H1 (cell line): ENCODE data around the gene GRID2. TPM values are rescaled to one million over a fixed set of nuclear protein-coding genes. Genes with fewer than 3 reads are reported as not detected.

Source experiments
- CTCF ChIA-PET: fragments of 300-600 bp; sonication (Branson Sonifier 250); formaldehyde crosslinking; loops from one replicate; lab custom pipeline; 2021; ENCODE audit not compliant: partially characterized antibody; lab: Charles Lee
- POLR2A ChIA-PET: fragments of 300-600 bp; sonication (Branson Sonifier 250); formaldehyde crosslinking; loops from one replicate; lab custom pipeline; 2021; ENCODE audit warnings: inconsistent platforms; ENCODE audit not compliant: partially characterized antibody; lab: Charles Lee
- DNase-seq, 2 experiments: peaks; one replicate each; pipeline versions ENCODE4 v3.0.0 to v3.0.0-alpha.2; 2010 to 2022; ENCODE audit warnings: low spot score in 2 of 2, low read depth in 1 of 2, mixed read lengths in 1 of 2
- FAIRE-seq: peaks from 2 replicates; lab custom pipeline; 2011; peaks lifted over from hg19 to GRCh38; lab: Jason Lieb, UNC
- H2AFZ ChIP-seq: 2 replicates; pipeline ENCODE4 v1.8.1; 2012; ENCODE audit warnings: low read length, inconsistent platforms
- H2AK5ac ChIP-seq: 2 replicates; pipeline ENCODE4 v1.6.1; 2013; ENCODE audit warnings: low read depth, low read length
- H2BK120ac ChIP-seq: replicated peaks from 2 replicates; pipeline ENCODE3; 2013; ENCODE audit warnings: low read depth, low read length, inconsistent platforms
- H2BK12ac ChIP-seq: 2 replicates; pipeline ENCODE4 v1.6.1; 2013; ENCODE audit warnings: low read depth, low read length
- H2BK15ac ChIP-seq: 2 replicates; pipeline ENCODE4 v1.6.1; 2013; ENCODE audit warnings: low read length
- H2BK20ac ChIP-seq: 2 replicates; pipeline ENCODE4 v1.6.1; 2013; ENCODE audit warnings: low read length
- H2BK5ac ChIP-seq: 2 replicates; pipeline ENCODE4 v1.6.1; 2013; ENCODE audit warnings: low read depth, low read length
- H3K14ac ChIP-seq: 2 replicates; pipeline ENCODE4 v1.6.1; 2013; ENCODE audit warnings: inconsistent platforms; ENCODE audit not compliant: insufficient read length
- H3K18ac ChIP-seq: 2 replicates; pipeline ENCODE4 v1.6.1; 2013; ENCODE audit warnings: low read length; ENCODE audit errors: extremely low read depth
- H3K23ac ChIP-seq: 2 replicates; pipeline ENCODE4 v1.6.1; 2013; ENCODE audit warnings: inconsistent platforms; ENCODE audit not compliant: insufficient read length
- H3K23me2 ChIP-seq: 2 replicates; pipeline ENCODE4 v1.6.1; 2013; ENCODE audit warnings: low read depth, low read length
- H3K27ac ChIP-seq: 2 replicates; pipeline ENCODE4 v1.6.1; 2011; ENCODE audit warnings: low read depth, low read length, inconsistent platforms
- H3K27me3 ChIP-seq, 4 experiments: replicated peaks in 1 of 4; 1 replicate in 1 of 4; 2 replicates in 3 of 4; pipeline versions ENCODE4 v1.6.1 to v1.8.1; 2011 to 2013; ENCODE audit warnings: low read length in 3 of 4, mild to moderate bottlenecking in 3 of 4, inconsistent platforms in 2 of 4, mixed read lengths in 2 of 4, moderate library complexity in 1 of 4; ENCODE audit not compliant: control insufficient read depth in 3 of 4, insufficient read depth in 3 of 4; ENCODE audit errors: extremely low read depth in 1 of 4
- H3K36me3 ChIP-seq, 4 experiments: 2 replicates each; pipeline versions ENCODE4 v1.6.1 to v1.8.1; 2011 to 2013; ENCODE audit warnings: mild to moderate bottlenecking in 4 of 4, low read length in 3 of 4, moderate library complexity in 2 of 4, control low read depth in 1 of 4, inconsistent platforms in 1 of 4; ENCODE audit not compliant: insufficient read depth in 4 of 4, control insufficient read depth in 2 of 4
- H3K4ac ChIP-seq: replicated peaks from 2 replicates; pipeline ENCODE3; 2013; ENCODE audit warnings: low read length, low read depth, mixed read lengths, inconsistent platforms; ENCODE audit not compliant: insufficient read length
- H3K4me1 ChIP-seq, 4 experiments: replicated peaks in 1 of 4; 1 replicate in 1 of 4; 2 replicates in 3 of 4; pipeline versions ENCODE4 v1.6.1 to v1.8.1; 2011 to 2013; ENCODE audit warnings: low read length in 3 of 4, inconsistent platforms in 2 of 4, mixed read lengths in 1 of 4; ENCODE audit not compliant: insufficient read depth in 4 of 4, control insufficient read depth in 3 of 4
- H3K4me2 ChIP-seq, 2 experiments: 2 replicates each; pipeline versions ENCODE4 v1.6.1 to v1.8.1; 2011 to 2013; ENCODE audit warnings: low read depth in 2 of 2, low read length in 2 of 2, control low read depth in 1 of 2, inconsistent platforms in 1 of 2, mild to moderate bottlenecking in 1 of 2; ENCODE audit not compliant: insufficient read depth in 1 of 2
- H3K4me3 ChIP-seq, 4 experiments: fragments of 200-600, 300-600 bp in 1 of 4; sonication (generic), shearing (Covaris generic), sonication (Bioruptor Twin) in 1 of 4; 2 replicates each; pipeline versions ENCODE4 v1.5.1 to v1.8.1; 2011 to 2016; ENCODE audit warnings: low read length in 4 of 4, low read depth in 3 of 4, control low read depth in 2 of 4, inconsistent platforms in 2 of 4, mild to moderate bottlenecking in 2 of 4, mixed read lengths in 1 of 4, moderate library complexity in 1 of 4; ENCODE audit not compliant: insufficient read depth in 2 of 4; ENCODE audit errors: extremely low read depth in 1 of 4
- H3K56ac ChIP-seq: replicated peaks from 2 replicates; pipeline ENCODE3; 2013; ENCODE audit warnings: low read depth, mild to moderate bottlenecking, mixed read lengths, low read length, inconsistent platforms; ENCODE audit not compliant: insufficient read length
- H3K79me1 ChIP-seq: 2 replicates; pipeline ENCODE4 v1.6.1; 2013; ENCODE audit warnings: low read depth, low read length, control low read depth
- H3K79me2 ChIP-seq, 2 experiments: 2 replicates each; pipeline versions ENCODE4 v1.6.1 to v1.8.1; 2012 to 2013; ENCODE audit warnings: low read length in 2 of 2, mild to moderate bottlenecking in 2 of 2, inconsistent platforms in 1 of 2; ENCODE audit not compliant: insufficient read depth in 2 of 2, control insufficient read depth in 1 of 2
- H3K9ac ChIP-seq, 4 experiments: replicated peaks in 1 of 4; 1 replicate in 1 of 4; 2 replicates in 3 of 4; pipeline versions ENCODE4 v1.6.1 to v1.8.1; 2011 to 2013; ENCODE audit warnings: low read depth in 3 of 4, low read length in 3 of 4, control low read depth in 2 of 4, mild to moderate bottlenecking in 2 of 4, moderate library complexity in 2 of 4, inconsistent platforms in 1 of 4; ENCODE audit errors: extremely low read depth in 1 of 4
- H3K9me3 ChIP-seq, 2 experiments: 2 replicates each; pipeline versions ENCODE4 v1.6.1 to v1.8.1; 2012 to 2013; ENCODE audit warnings: mild to moderate bottlenecking in 2 of 2, moderate library complexity in 2 of 2, control low read depth in 1 of 2, inconsistent platforms in 1 of 2, low read depth in 1 of 2, low read length in 1 of 2, mixed read lengths in 1 of 2; ENCODE audit not compliant: insufficient read depth in 2 of 2
- H4K20me1 ChIP-seq, 2 experiments: replicated peaks in 1 of 2; 2 replicates each; pipeline versions ENCODE3 to v1.8.1; 2011 to 2013; ENCODE audit warnings: inconsistent platforms in 2 of 2, low read length in 2 of 2, mild to moderate bottlenecking in 1 of 2; ENCODE audit not compliant: insufficient read depth in 2 of 2, control insufficient read depth in 1 of 2
- H4K5ac ChIP-seq: 2 replicates; pipeline ENCODE4 v1.6.1; 2013; ENCODE audit warnings: low read length, low read depth, mixed read lengths, inconsistent platforms; ENCODE audit not compliant: insufficient read length
- H4K8ac ChIP-seq: 2 replicates; pipeline ENCODE4 v1.8.0; 2013; ENCODE audit warnings: mild to moderate bottlenecking, moderate library complexity, low read length, inconsistent platforms; ENCODE audit not compliant: insufficient read depth; ENCODE audit errors: extremely low read depth
- H4K91ac ChIP-seq: replicated peaks from 2 replicates; pipeline ENCODE3; 2013; ENCODE audit warnings: low read length, mixed read lengths, inconsistent platforms; ENCODE audit not compliant: insufficient read length
- EZH2 ChIP-seq: fragments of 200-600 bp; sonication (generic); IDR thresholded peaks from 2 replicates; pipeline ENCODE4 v1.7.1; 2012; ENCODE audit warnings: low read depth, mild to moderate bottlenecking, moderate library complexity, low read length, inconsistent platforms; ENCODE audit not compliant: severe bottlenecking
- polyA plus RNA-seq, 7 experiments: library from polyadenylated mRNA; depleted of rRNA in 3 of 7; stranded (reverse) in 5 of 7; unstranded in 2 of 7; fragments of >200 nt in 5 of 7; fragments of 200-250 nt in 2 of 7; gene quantifications; 1 replicate in 5 of 7; 2 replicates in 1 of 7; 4 replicates in 1 of 7; pipeline versions ENCODE4 v1.2.1 to v1.2.3, GENCODE V29; 2011 to 2013; ENCODE audit warnings: missing spikeins in 2 of 7, mixed read lengths in 2 of 7
- total RNA-seq: library from RNA; stranded (reverse); fragmentation: NEBNext Ultra II Directional; extraction: Animal tissue kit (Norgen Biotek cat#: 25700); gene quantifications from 2 replicates; pipeline ENCODE4 v1.2.1, GENCODE V29; 2021

Gene GRID2
- total and polyA plus RNA-seq, 2 of the 8 experiments (the other 6 are each of a cell fraction or from before 2014, with no cell fraction given): 31.1 to 81.9 TPM

DNA sequence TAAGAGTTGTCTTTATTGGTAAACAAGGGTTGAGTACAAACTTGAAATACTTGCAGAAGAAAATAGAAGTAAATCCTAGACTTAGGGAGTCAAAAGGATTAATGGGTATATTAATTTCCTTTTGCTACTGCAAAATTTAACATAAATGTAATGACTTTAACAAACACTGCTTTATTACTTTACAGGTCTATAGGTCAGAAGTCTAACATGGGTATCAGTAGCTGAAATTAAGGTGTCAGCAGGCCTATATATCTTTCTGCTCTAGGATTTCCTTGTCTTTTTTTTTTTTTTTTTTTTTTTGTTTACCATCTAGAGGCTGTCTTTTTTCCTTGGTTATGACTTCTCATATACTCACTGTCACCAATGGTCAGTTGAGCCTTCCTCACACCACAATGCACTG lies 220.4 kb downstream of the GRID2 start:
- Histone ChIP-seq H3K23me2 (no peaks in the 10 kb centered on the region), H4K8ac (no peak overlapping the region), H3K18ac (no peak overlapping the region), H2BK12ac (no peak overlapping the region), H2BK15ac (no peak overlapping the region), H3K4ac (no peak overlapping the region), H3K27ac (no peak overlapping the region), H4K20me1 (peaks cover 4 to 8% of the 10 kb centered on the region in 2 experiments), H3K23ac (no peak overlapping the region), H2BK20ac (no peak overlapping the region), H4K5ac (no peak overlapping the region), H3K56ac (no peak overlapping the region), H3K9me3 (no peaks in the 10 kb centered on the region), H3K27me3 (no peaks in the 10 kb centered on the region), H3K4me1 (peaks cover 0 to 11% (median 7%) of the 10 kb centered on the region in 4 experiments; a peak in 4 of 7 replicates), H3K9ac (no peak overlapping the region), H3K4me2 (no peak overlapping the region), H2BK120ac (no peak overlapping the region), H4K91ac (no peak overlapping the region), H3K4me3 (no peak overlapping the region), H2AFZ (no peak overlapping the region), H3K79me2 (peaks cover 6 to 98% of the 10 kb centered on the region in 2 experiments; a peak in 3 of 4 replicates), H3K36me3 (no peaks in the 10 kb centered on the region; a peak in 1 of 8 replicates), H2BK5ac (no peak overlapping the region), H3K14ac (no peak overlapping the region), H3K79me1 (no peaks in the 10 kb centered on the region; the same call in 1 of the 2 replicates), H2AK5ac (no peak overlapping the region)
- TF ChIP-seq EZH2: no peak
- ChIA-PET CTCF (interaction anchor here (0.6 kb wide), 1 partner anchor 32 kb away, joined by 4 read pairs; no protein-coding TSS in a partner anchor), POLR2A (no interaction called here)
- no peak for DNase-seq
- peak; percentile 66 for FAIRE-seq
